Prostate gland (tissue), 2 donors: ENCODE results near the gene ARMS2. TPM values are rescaled to one million over a fixed set of nuclear protein-coding genes. Genes with fewer than 3 reads are reported as not detected.

ENCODE experiments used
- DNase-seq: peaks from one replicate; pipeline ENCODE4 v3.0.0-alpha.2; 2019; ENCODE audit warnings: low spot score
- H3K27ac ChIP-seq, 2 donors: fragments of 200-600 bp; sonication (generic); 2 replicates each; pipeline ENCODE4 v1.5.1; 2017 to 2019
- H3K27me3 ChIP-seq: fragments of 200-600 bp; sonication (generic); replicated peaks from 2 replicates; pipeline ENCODE4 v1.5.1; 2019; ENCODE audit not compliant: insufficient read depth
- H3K36me3 ChIP-seq, 2 donors: fragments of 200-600 bp; sonication (generic); 1 replicate in 1 of 2; 2 replicates in 1 of 2; pipeline versions ENCODE4 v1.5.1 to v1.8.1; 2017 to 2019
- H3K4me1 ChIP-seq: fragments of 200-600 bp; sonication (generic); replicated peaks from 2 replicates; pipeline ENCODE4 v1.5.1; 2019
- H3K4me3 ChIP-seq, 2 donors: fragments of 200-600 bp; sonication (generic); 2 replicates each; pipeline ENCODE4 v1.5.1; 2017 to 2019
- H3K9me3 ChIP-seq: fragments of 200-600 bp; sonication (generic); 2 replicates; pipeline ENCODE4 v1.5.1; 2017
- CTCF ChIP-seq, 4 experiments: fragments of 200-600 bp in 2 of 4; fragments of 450-650 bp in 2 of 4; sonication (generic) in 2 of 4; IDR thresholded peaks; 1 replicate in 3 of 4; 2 replicates in 1 of 4; pipeline ENCODE4 v1.5.1; 2016 to 2019; ENCODE audit warnings: antibody characterized with exemption in 4 of 4, mild to moderate bottlenecking in 2 of 4, moderate library complexity in 2 of 4
- POLR2A ChIP-seq: fragments of 450-650 bp; IDR thresholded peaks from one replicate; pipeline ENCODE4 v1.6.1; 2016; ENCODE audit warnings: antibody characterized with exemption, mild to moderate bottlenecking
- POLR2AphosphoS5 ChIP-seq: sonication (generic); formaldehyde crosslinking; IDR thresholded peaks from one replicate; pipeline ENCODE4 v1.6.1; 2017; ENCODE audit warnings: antibody characterized with exemption
- WGBS: methylation state at CpG from one replicate; pipeline ENCODE4 v1.1.5; 2018; 5-methylcytosine and 5-hydroxymethylcytosine counted together
- intact Hi-C: fragments of 100-400 bp; cut with DNase I; formaldehyde crosslinking; loops from one replicate; pipeline ENCODE4 v1.14.2; 2022
- total RNA-seq, 2 donors: library from RNA; depleted of rRNA; stranded (reverse); fragments of >200 nt; gene quantifications; one replicate each; pipeline ENCODE4 v1.1.0, GENCODE V29; 2016

The ARMS2 gene
- total RNA-seq, 2 donors from 2014 or later: 1.1 TPM; not detected in 1

- WGBS: 88% methylated on average over 13 of the region's 13 CpGs
- intact Hi-C loops: no loop called here
- H3K36me3 ChIP-seq: no peaks in the 10 kb centered on the region
- no peak overlapping the region for H3K27ac ChIP-seq
- no peaks in the 10 kb centered on the region for H3K4me1 ChIP-seq
- H3K27me3 ChIP-seq: no peaks in the 10 kb centered on the region
- TF ChIP-seq CTCF (IDR thresholded peaks at IDR 0.05): no peak
- no peak for TF ChIP-seq POLR2AphosphoS5
- no peak for TF ChIP-seq POLR2A
- no peak for DNase-seq
- H3K4me3 ChIP-seq: no peak overlapping the region
- H3K9me3 ChIP-seq: no peaks in the 10 kb centered on the region
Measured at GRCh38 chr10:122503012-122503411, 48.6 kb downstream of the ARMS2 start.

GRCh38 chr10:122503886-122504609 lies 49.6 kb downstream of the ARMS2 start:
- TF ChIP-seq CTCF (IDR thresholded peaks at IDR 0.05) (no peak), POLR2AphosphoS5 (no peak), POLR2A (no peak)
- DNase-seq: no peak
- no peak overlapping the region for H3K4me3 ChIP-seq
- intact Hi-C loops: no loop called here
- H3K4me1 ChIP-seq: no peaks in the 10 kb centered on the region
- H3K9me3 ChIP-seq: no peaks in the 10 kb centered on the region
- H3K27ac ChIP-seq: no peak overlapping the region
- H3K36me3 ChIP-seq: no peaks in the 10 kb centered on the region
- H3K27me3 ChIP-seq: no peaks in the 10 kb centered on the region
- 77% methylated on average over 17 of the region's 17 CpGs for WGBS

- no peaks in the 10 kb centered on the region for H3K4me1 ChIP-seq
- TF ChIP-seq POLR2AphosphoS5 (peak; percentile 86), CTCF (IDR thresholded peaks at IDR 0.05) (no peak), POLR2A (no peak)
- H3K27me3 ChIP-seq: no peaks in the 10 kb centered on the region
- no peaks in the 10 kb centered on the region for H3K36me3 ChIP-seq
- WGBS: 15% methylated on average over 3 of the region's 6 CpGs
- DNase-seq: peak; percentile 87
- intact Hi-C loops: no loop called here
- H3K4me3 ChIP-seq: no peak overlapping the region
- H3K9me3 ChIP-seq: no peaks in the 10 kb centered on the region
- H3K27ac ChIP-seq: no peak overlapping the region
Measured at GRCh38 chr10:122504610-122504950, 50.1 kb downstream of the ARMS2 start.

GRCh38 chr10:122505011-122505410 lies 50.6 kb downstream of the ARMS2 start:
- no peaks in the 10 kb centered on the region for H3K36me3 ChIP-seq
- intact Hi-C loops: no loop called here
- no peaks in the 10 kb centered on the region for H3K9me3 ChIP-seq
- 86% methylated on average over 5 of the region's 5 CpGs for WGBS
- TF ChIP-seq CTCF (IDR thresholded peaks at IDR 0.05) (no peak), POLR2A (no peak), POLR2AphosphoS5 (no peak)
- no peak for DNase-seq
- H3K27ac ChIP-seq: no peak overlapping the region
- H3K4me3 ChIP-seq: no peak overlapping the region
- H3K4me1 ChIP-seq: no peaks in the 10 kb centered on the region
- no peaks in the 10 kb centered on the region for H3K27me3 ChIP-seq

GRCh38 chr10:122505885-122506645 lies 51.6 kb downstream of the ARMS2 start:
- no peak for DNase-seq
- Histone ChIP-seq H3K9me3 (no peaks in the 10 kb centered on the region), H3K27me3 (no peaks in the 10 kb centered on the region), H3K4me1 (no peaks in the 10 kb centered on the region), H3K27ac (no peak overlapping the region), H3K4me3 (no peak overlapping the region), H3K36me3 (no peaks in the 10 kb centered on the region)
- TF ChIP-seq CTCF (IDR thresholded peaks at IDR 0.05) (no peak), POLR2AphosphoS5 (no peak), POLR2A (no peak)
- 93% methylated on average over 15 of the region's 15 CpGs for WGBS
- intact Hi-C loops: no loop called here
